ENCODE measurements around the gene CDH18. TPM values are rescaled to one million over a fixed set of nuclear protein-coding genes. Genes with fewer than 3 reads are reported as not detected.

Gene CDH18
- total RNA-seq, 1 experiment from 2014 or later = not detected

- Histone ChIP-seq H3K36me3 (ENCODE audit: control insufficient read depth in 1 of 2, insufficient read depth in 2 of 2, low read length in 2 of 2) (no peaks in the 10 kb centered on the region), H3K27ac (ENCODE audit: low read depth, low read length) (no peak overlapping the region), H3K4me1 (ENCODE audit: control insufficient read depth in 1 of 2, insufficient read depth in 2 of 2, low read length in 2 of 2) (no peaks in the 10 kb centered on the region), H3K4me2 (ENCODE audit: low read length) (no peak overlapping the region), H3K9ac (ENCODE audit: low read length) (no peak overlapping the region), H3K9me3 (ENCODE audit: control insufficient read depth in 1 of 2, insufficient read depth in 1 of 2, low read depth in 1 of 2, low read length in 2 of 2) (peaks cover 21% of the 10 kb centered on the region in 2 experiments; a peak in 2 of 4 replicates), H3K79me2 (ENCODE audit: insufficient read depth, low read length) (no peaks in the 10 kb centered on the region), H4K20me1 (ENCODE audit: insufficient read depth) (no peaks in the 10 kb centered on the region), H3K27me3 (ENCODE audit: insufficient read depth, low read length) (no peaks in the 10 kb centered on the region), H3K4me3 (replicated peaks in 1 of 2; ENCODE audit: low read depth in 1 of 2, low read length in 2 of 2) (no peak overlapping the region), H3K9me2 (ENCODE audit: insufficient read depth) (no peaks in the 10 kb centered on the region), H2AFZ (ENCODE audit: low read depth, low read length, poor library complexity, severe bottlenecking) (no peak overlapping the region)
- RAD21 ChIA-PET (ENCODE audit: low non-redundant PET in 1 of 2, low total read pairs in 2 of 2, uncharacterized antibody in 2 of 2, unreplicated experiment in 2 of 2) = no interaction called here
- POLR2A ChIA-PET = no interaction called here
- BruUV-seq (replicated peaks) = no TSS peak
- DNase-seq (ENCODE audit: low read depth, low spot score) = no peak
- TF ChIP-seq ELF1 (IDR thresholded peaks at IDR 0.05; ENCODE audit: borderline replicate concordance, low read depth) = no peak
- TF ChIP-seq POLR2AphosphoS5 (IDR thresholded peaks at IDR 0.05; ENCODE audit: low read depth, low read length) = no peak
- TF ChIP-seq YY1 (IDR thresholded peaks at IDR 0.05; ENCODE audit: extremely low read depth, insufficient replicate concordance, low read depth, low read length) = no peak
- no peak for TF ChIP-seq CBX3 (IDR thresholded peaks at IDR 0.05; ENCODE audit: low read depth)
- TF ChIP-seq CTCF (IDR thresholded peaks at IDR 0.05 in 2 of 3, conservative IDR thresholded peaks at IDR 0.05 in 1 of 3; ENCODE audit: borderline replicate concordance in 1 of 3, insufficient read depth in 1 of 3, low read depth in 2 of 3, low read length in 2 of 3) = no peak
- no peak for TF ChIP-seq POLR2A (IDR thresholded peaks at IDR 0.05; ENCODE audit: borderline replicate concordance, extremely low read depth, insufficient read depth, insufficient read length)
- TF ChIP-seq JUND (IDR thresholded peaks at IDR 0.05) = no peak
- no peak for TF ChIP-seq EZH2 (IDR thresholded peaks at IDR 0.05)
- no peak for TF ChIP-seq CEBPB (IDR thresholded peaks at IDR 0.05; ENCODE audit: low read depth)
- no peak for TF ChIP-seq EGR1 (IDR thresholded peaks at IDR 0.05; ENCODE audit: low read depth)
- no peak for TF ChIP-seq MAX (IDR thresholded peaks at IDR 0.05)
- TF ChIP-seq ZNF274 (IDR thresholded peaks at IDR 0.05; ENCODE audit: low read depth, low read length) = no peak
- TF ChIP-seq SRF (IDR thresholded peaks at IDR 0.05; ENCODE audit: low read depth) = no peak
- no peak for TF ChIP-seq ZBTB33 (IDR thresholded peaks at IDR 0.05; ENCODE audit: extremely low read depth, insufficient replicate concordance, low read length)
- no peak for TF ChIP-seq SP1 (IDR thresholded peaks at IDR 0.05; ENCODE audit: low read depth)
- TF ChIP-seq TCF7L2 (IDR thresholded peaks at IDR 0.05; ENCODE audit: borderline replicate concordance, extremely low read depth, insufficient read depth, insufficient read length) = no peak
- CTCF ChIA-PET = no interaction called here
- ATAC-seq = no peak
- intact Hi-C loops (cut with micrococcal nuclease) = no loop called here
Observed at GRCh38 chr5:19625562-19625961, 362.4 kb downstream of the CDH18 start.
